Measurements from ENCODE around the gene CRTC1.

CRTC1 gene

DNA sequence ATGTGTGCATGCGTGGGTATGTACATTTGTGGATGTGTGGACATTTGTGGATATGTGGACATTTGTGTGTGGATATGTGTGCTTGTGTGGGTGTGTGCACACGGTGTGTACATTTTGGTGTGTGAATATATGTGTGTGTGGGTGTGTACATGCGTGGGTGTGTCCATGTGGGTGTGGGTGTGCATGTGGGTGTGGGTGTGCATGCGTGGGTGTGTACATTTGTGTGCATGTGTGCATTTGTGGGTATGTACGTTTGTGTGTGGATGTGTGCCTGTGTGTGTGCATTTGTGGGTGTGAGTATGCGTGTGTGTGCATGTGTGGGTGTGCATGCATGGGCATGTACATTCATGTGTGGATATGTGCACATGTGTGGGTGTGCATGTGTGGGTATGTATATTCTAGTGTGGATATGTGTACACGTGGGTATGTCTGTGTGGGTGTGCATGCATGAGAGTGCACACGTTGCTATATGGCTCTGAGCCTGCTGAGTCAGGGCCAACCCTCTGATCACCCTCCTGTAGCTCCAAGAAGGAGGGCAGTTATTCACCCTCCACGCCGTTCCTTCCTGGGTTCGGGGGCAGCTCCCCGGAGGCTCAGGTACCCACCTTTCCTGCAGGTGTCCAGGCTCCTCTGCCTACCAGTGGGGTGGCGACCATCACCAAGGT, 87.3 kb downstream of the CRTC1 start:
- ATAC-seq (no peak), DNase-seq (no peak)

DNA sequence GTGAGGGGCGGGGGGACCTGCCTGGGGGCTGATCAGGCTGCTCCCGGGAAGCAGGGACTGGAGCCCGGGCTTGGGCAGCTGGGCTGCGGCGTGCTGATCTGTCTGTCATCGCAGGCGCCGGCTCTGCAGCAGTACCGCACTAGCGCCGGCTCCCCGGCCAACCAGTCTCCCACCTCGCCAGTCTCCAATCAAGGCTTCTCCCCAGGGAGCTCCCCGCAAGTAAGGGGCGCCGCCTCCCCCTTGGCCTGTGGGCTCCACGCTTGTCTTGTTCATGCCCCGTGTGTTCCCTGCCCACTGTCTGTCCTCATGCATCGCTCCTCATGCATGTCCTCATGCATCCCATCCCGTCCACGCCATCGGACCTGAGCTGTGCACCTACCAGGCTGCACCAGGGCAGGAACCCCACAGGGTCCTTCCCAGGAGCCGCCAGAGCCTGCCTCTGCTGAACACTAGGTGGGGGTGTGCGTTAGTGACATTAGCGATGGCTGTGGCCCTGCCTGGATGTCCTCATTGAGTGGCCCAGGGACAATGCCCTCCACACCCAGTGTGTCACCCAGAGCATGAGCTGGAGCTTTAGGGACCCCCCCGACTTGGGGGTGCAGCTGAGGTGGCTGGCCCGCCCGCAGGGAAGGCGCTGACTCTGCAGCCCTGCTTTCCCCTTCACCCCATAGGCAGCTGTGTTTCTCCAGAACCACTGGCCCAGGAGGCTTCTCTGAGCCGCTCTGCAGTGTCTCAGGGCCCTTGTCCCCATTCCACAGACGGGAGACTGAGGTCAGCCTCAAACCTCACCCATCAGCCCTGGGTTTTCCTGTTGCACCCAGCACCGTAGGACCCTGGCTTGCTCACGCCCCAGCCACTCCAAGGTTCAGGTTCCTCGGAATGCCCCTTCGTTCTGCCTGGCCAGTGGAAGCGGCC, 88.1 kb downstream of the CRTC1 start:
- DNase-seq (no peak), ATAC-seq (no peak)

DNA sequence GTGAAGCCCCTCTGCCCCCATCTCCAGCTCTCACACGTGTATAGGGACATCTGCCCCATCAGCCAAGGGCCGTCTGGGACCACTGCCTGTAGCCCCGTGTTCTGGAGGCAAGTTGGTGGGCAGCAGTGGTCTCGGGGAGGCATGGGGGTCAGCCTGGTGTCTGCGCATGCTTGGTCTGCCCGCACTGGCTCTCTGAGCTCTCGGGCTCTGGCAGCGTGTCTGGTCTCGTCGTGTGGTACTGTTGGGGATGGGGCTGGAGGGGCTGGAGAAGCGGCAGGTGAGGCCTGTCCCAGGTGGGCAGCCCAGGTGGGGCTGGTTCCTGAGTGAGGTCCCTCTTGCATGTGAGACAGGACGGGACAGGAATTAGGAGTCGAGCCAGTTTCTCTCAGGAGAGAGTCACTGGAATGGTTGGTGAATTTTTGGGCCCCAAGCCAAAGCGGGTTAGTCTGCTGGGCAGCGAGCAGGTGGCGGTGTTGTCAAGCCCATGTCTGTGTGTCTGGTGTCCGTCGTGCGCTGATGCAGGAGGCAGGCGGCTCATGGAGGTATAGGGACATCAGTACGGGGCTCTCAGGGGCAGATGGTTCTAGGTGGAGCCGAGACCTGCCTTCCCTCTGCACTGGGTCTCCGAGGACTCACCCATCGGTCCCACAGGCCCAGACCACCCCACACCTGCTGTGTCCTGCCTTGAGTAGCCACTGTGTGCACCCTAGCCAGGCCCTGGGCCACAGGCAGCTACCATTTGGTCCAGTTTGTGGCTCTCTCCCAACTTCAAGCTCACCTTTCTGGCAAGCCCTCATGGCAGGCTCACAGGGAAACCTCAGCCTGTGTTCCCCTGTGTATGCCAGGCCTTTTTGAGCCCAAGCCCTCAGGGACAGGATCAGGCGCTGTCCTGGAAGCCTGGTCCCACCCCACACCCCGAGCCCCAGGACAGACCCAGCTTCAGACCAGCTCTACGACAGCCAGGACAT, 89.4 kb downstream of the CRTC1 start:
- no peak for DNase-seq
- no peak for ATAC-seq

DNA sequence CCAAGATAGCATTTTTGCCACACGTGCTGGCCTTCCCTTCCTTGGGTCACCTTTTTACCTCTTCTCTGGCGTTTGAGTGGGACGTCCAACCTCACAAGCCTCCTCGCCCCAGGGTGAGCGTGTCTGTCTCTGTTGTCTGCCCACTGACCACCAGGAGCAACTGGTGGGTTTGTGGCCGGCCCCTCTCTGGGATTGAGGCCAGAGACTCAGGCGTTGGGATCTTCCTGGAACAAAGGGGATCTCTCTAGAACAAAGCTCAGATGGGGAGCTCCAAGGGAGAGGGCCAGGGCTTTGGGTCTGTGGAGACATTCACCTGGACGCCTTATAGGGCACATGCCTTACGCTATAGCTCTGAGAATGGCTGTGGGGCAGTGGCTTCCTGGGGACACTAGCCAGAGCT, 90.2 kb downstream of the CRTC1 start:
- DNase-seq (no peak), ATAC-seq (no peak)

DNA sequence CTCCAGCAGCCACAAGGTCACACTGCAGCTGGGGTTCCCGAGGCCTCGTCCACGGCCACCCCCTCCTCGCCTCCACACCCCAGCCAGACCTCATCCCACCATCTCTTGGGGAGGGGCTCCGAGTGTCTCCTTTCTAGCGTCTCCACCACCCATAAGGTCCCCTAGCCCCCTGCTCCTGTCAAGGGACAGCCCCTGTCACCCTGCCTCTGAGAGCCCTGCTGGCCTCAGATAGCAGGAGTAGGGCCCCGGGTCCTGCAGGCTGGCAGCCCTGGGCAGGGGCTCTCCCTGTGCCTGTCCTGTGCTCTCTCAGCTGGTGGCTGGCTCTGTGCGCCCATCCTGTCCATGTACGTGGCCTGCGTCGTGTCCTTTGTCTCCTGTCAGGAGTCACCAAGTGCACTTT, 90.6 kb downstream of the CRTC1 start:
- DNase-seq = no peak
- no peak for ATAC-seq

DNA sequence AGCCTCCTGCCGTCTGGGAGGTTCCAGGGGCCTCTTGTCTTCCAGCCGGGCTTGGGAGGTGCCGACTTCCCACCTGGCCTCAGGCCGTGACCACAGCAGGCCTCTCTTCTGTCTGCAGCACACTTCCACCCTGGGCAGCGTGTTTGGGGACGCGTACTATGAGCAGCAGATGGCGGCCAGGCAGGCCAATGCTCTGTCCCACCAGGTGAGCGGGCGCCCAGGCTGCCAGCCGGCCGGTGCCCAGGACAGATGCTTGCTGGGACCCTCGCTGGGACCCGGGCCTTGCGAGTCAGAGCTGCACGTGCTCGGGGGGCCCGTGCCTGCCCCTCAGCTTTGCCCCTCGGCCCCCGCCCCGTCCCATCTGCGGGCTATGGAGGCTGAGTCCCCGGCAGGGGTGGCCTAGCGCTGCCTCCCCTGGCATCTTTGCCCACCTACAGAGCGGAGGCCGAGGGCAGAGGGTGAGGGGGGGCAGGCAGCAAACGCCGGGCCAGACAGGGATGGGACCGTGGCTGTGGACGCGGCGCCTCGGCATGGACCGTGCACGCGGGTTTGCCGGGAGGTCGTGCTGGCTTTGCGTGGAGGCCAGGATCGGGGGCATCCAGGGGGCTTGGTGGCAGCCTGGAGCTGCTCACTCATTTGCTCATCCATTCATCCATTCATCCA, 91.4 kb downstream of the CRTC1 start:
- ATAC-seq (no peak), DNase-seq (no peak)

DNA sequence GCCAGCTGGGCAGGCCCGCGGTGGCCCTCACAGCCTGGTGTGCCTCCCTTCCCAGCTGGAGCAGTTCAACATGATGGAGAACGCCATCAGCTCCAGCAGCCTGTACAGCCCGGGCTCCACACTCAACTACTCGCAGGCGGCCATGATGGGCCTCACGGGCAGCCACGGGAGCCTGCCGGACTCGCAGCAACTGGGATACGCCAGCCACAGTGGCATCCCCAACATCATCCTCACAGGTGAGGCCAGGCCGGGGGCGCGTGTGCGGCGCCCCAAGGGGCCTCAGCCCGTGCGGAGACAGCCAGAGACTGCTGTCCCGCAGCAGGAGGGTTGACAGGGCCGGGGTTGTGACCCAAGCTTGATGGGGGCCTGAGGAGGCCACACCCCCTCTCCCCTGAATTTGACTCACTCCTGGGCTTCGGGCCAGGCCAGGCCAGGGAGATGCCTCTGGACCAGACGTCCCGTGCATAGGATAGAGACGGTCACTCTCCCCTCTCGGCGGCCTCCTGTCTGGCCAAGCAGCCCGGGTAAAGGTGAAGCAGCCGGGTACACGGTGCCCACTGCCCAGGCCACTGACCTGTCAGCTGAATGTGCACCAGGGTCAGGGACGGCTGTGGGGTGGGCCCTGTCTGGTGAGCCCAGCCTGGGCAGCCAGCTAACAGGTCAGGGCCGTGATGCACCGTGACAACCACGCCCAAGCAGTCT, 92.3 kb downstream of the CRTC1 start:
- DNase-seq (no peak), ATAC-seq (no peak)

DNA sequence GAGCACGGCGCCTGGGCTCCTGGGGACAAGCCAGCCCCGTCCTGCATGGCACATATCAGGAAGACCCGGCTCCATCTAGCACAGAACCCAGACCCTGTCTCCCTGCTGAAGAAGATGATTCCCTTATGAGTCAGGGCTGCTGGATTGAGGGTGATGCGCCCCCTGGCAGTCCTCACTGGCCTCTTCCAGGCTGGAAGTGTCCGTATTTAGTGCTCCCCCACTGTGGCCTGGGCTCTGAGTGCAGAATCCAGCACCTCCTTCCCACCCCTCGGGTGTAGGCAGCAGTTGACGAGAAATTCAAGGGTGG, 92.8 kb downstream of the CRTC1 start:
- no peak for ATAC-seq
- no peak for DNase-seq

DNA sequence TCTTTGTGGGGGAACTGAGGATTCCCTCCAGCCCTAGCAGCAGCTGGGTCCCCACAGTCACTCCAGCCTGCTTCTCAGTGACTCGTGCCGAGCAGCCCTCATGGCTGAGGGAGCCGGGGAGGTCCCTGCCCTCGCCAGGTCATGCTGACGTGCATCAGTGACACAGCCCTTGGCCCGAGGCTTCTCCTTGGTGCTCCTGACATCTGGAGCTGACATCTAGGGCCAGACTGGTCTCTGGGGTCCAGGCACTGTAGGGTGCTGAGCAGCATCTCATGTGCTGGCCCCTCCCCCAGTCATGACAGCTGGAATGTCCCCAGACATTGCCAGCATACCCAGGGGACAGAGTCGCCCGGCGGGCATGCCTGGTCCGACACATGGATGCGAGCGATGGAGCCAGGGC, 93.3 kb downstream of the CRTC1 start:
- no peak for ATAC-seq

DNA sequence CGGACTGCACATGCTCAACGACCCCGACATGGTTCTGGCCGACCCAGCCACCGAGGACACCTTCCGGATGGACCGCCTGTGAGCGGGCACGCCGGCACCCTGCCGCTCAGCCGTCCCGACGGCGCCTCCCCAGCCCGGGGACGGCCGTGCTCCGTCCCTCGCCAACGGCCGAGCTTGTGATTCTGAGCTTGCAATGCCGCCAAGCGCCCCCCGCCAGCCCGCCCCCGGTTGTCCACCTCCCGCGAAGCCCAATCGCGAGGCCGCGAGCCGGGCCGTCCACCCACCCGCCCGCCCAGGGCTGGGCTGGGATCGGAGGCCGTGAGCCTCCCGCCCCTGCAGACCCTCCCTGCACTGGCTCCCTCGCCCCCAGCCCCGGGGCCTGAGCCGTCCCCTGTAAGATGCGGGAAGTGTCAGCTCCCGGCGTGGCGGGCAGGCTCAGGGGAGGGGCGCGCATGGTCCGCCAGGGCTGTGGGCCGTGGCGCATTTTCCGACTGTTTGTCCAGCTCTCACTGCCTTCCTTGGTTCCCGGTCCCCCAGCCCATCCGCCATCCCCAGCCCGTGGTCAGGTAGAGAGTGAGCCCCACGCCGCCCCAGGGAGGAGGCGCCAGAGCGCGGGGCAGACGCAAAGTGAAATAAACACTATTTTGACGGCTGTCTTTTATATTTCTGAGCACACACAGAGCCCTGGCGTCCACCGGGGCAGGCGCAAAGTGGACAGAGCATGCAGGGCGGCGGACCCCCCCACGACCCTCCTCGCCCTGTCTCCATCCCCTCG, 94.0 kb downstream of the CRTC1 start:
- no peak for ATAC-seq
- no peak for DNase-seq

More for the DNA sequence above, 93.3 kb downstream of the CRTC1 start:
- no peak for DNase-seq

DNA sequence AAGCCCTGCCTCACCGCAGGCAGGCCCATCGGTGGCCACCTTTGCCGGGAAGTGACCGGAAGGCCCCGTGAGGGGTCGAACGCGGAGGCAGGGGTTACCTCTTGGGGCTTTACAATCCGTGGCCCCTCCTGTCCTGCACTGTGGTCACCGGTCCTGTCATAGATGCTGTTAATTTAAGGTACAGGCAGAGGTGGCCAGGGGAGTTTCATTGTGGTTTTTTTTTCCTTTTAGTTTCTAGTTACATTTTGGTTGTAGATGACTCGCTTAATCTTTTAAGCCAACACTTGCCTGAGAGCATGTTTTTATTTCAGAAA, 94.6 kb downstream of the CRTC1 start:
- ATAC-seq (no peak), DNase-seq (no peak)

DNA sequence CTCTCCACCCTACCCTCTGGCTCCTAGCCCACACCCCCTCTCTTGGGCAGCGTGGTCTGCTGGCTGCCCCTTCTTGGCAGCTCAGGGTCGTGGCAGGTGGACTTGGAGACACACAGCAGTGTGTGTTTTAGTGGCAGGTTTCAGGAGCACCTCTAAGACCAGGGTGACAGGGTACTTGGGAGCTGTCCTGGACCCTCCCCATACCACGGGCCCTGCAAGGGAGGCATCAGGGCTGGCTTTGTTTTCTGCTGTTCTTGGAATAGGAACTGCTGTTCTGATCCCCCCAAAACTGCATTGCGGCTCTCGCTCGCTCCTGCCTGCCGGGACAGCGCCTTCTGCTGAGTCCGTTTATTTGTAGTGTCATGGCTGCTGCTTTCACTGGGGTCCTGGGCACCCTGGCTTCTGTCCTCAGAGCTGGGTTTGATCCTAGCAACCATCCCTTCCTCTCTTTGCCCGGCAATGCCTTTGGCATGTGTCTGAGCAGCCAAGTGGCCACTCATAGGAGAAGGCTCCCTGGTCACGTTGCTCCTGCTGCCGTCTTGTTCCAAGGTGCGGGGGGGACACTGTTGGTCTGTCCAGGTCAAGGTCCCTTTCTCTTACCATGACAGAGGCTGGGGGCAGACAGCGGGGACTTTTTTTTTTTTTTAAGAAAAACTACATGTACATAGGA, 95.5 kb downstream of the CRTC1 start:
- no peak for ATAC-seq

DNA sequence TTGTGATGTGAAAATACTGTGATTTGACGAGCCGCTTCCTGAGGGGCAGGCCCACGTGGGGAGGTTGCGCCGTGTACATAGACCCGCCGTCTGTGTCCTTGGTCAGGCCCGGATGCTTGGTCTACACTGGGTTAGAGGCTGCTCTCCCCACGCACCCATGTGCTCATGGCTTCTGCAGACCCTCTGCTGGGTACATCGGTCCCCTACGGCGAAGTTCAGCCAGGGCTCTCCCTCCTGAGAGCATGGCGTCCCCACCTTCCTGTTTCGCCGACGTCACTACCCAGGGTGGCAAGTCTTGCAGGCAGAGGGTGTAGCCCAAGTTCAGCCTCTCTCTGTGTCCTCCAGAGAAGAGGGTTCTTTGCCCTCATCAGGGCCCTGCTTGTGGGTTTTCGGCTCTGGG, 96.6 kb downstream of the CRTC1 start:
- DNase-seq (no peak), ATAC-seq (no peak)

More for the DNA sequence above, 95.5 kb downstream of the CRTC1 start:
- DNase-seq = no peak

DNA sequence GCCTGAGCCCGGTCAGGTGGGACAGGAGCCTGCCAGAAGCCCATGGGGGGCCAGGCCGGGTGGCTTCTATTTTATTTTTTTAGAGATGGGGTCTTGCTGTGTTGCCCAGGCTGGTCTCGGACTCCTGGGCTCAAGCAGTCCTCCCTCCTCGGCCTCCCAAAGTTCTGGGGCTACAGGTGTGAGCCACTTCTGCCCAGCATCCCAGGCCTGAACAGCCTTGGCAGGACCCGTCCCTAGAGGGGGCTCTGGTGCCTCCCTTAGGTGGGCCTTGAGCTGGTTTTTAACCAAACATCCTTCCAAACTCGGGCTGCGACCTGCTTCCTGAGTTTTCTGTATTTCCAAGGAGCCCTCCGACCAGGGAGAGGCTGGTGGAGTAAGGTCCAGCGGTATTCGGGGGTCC, 97.2 kb downstream of the CRTC1 start:
- DNase-seq (peak; percentile 19), ATAC-seq (no peak)

DNA sequence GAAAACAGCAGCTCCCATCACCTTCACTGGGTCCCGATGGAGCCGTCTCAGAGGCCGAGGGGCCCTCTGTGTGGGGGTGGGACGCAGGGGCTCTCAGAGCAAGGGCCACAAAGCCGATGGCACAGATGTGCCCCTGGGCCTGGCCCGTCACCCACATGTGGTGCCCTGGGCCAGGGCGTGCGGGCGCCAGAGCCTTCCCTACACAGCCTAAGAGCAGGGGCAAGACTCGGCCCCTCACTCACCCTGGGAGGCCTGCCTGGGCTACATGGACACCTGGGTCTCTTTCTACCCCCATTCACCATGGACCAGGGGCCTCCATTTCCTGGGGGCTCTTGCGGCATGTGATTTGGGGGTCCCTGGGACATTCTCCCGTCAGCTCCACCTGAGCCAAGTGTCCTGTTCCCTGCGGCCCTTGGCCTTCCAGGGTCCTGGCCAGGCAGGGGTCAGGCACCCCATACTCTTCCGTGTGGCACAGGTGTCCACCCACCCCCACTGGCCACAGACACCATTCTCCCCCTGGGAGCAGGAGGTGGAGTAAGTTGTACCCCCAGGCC, 97.6 kb downstream of the CRTC1 start:
- ATAC-seq (no peak), DNase-seq (no peak)

DNA sequence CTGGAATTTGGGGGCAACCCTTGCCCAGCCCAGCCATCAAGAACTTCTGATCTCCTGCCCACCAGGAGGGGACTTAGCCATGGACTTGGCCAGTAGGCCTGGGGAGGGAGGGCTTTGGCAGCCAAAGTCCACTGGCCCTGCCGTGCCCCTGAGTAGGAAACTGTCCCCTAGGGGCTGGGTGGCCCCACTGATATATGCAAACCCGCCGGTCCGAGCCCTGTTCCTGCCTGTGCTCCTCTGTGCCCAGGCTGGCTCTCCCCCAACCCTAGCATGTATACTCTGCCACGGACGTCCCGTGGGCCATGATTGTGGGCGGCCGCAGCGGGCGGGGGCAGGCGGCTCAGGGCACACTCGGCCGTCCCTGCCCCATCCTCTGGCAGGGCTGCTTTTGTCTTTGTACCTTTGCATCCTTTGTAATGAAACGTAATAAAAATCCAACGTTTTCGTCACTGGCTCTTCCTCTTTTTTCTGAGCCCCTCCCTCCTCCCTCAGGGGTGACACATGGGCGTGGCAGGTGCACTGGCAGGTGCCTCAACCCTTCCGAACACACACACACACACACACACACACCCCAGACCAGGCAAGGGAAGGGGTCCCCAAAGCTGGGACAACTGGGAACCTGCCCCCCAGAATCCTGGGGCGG, 98.5 kb downstream of the CRTC1 start:
- no peak for DNase-seq
- no peak for ATAC-seq

DNA sequence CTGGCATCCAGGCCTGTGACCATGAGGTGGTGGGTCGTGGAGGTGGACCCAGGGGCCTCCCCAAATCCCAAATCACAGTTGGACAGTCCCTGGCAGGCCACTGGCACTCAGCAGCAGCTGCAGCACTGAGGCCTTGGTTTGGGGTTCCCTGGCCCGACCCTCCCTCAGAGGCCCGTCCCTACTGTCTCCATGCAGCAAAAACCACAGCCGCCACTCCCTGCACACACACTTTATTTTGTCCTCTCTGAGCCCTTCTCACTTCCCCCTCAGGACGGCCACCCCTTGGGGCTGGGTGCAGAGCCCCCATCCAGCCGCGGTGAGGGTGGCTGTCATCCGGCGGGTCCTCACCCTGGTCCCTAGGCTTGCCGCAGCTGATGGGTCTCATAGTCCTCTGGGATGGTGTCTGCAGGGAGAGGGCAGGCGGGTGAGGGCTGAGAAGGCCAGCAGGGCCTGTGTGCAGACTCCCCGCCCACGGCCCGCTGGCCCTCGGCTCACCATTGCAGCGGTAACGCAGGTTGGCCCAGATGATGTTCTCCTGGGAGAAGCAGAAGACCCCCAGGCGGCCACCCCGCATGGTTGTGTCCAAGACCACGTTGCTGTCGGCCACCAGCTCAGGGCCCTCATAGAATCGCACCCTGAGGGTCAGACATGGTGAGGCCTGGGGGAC, 99.2 kb downstream of the CRTC1 start:
- no peak for ATAC-seq
- DNase-seq = no peak

DNA sequence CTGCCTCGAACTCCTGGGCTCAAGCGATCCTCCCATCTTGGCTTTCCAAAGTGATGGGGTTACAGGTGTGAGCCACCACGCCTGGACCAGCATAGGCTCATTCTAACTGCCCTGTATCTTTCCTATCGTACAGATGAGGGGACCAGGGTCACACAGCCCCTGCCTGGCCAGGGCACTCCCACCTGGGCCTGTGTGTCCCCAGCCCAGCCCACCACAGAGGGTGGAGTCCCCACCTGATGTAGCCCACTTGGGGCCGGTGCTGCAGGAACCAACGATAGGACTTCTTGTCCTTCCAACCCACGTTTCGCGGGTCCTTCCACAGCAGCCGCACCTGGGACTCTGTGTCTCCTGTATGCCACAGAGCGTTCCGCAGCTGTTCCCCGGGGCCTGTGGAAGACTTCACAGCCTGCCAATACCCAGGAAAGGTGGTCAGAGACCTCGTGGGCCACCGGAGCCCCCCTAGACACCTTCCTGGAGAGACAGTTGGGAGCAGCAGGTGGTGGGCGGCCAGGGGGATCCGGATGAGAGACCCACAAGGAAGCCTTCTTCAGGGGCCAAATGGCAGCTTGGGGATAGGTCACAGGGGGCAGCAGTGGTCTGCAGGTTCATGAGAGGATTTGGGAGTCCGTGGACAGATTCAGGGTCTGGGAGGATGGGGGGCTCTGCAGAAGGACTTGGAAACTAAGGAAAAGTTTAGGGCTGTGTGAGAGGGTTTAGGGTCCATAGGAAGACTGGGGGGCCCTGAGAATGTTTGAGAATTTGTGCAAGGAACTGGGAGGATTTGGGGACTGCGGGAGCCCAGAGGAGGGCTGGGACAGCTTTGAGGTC, 100.7 kb downstream of the CRTC1 start:
- ATAC-seq (no peak), DNase-seq (no peak)
